Activated T-cell treated with anti-CD3 and anti-CD28 coated beads for 1 hour (primary cell): ENCODE measurements around the gene HMGB3.
"Not testable (repeated sequence)": the region's sequence is repeated elsewhere in the genome, so short reads cannot be mapped to it uniquely, and the experiment has no call there.

Source experiments
- DNase-seq: peaks from one replicate; pipeline ENCODE4 v3.0.0-alpha.2; 2020; ENCODE audit warnings: low read depth

Gene HMGB3

GRCh38 chrX:150982788-150983520 lies at the start of gene HMGB3:
Gene HMGB3 (plus strand): TSS chrX:150983335. CDS start chrX:150985600, 2,265 bp downstream.
- peak; percentile 57 for DNase-seq

- DNase-seq = no peak
These were observed 49.2 kb upstream of the HMGB3 start for GRCh38 chrX:150933945-150934350.

GRCh38 chrX:150934453-150934852 lies 48.7 kb upstream of the HMGB3 start:
- no peak for DNase-seq

GRCh38 chrX:150935467-150935866 lies 47.7 kb upstream of the HMGB3 start:
- DNase-seq = no peak

GRCh38 chrX:150936556-150936955 lies 46.6 kb upstream of the HMGB3 start:
- no peak for DNase-seq

- DNase-seq = no peak
These were observed 42.2 kb upstream of the HMGB3 start for GRCh38 chrX:150940844-150941495.

GRCh38 chrX:150941580-150941979 lies 41.6 kb upstream of the HMGB3 start:
- no peak for DNase-seq

- no peak for DNase-seq
These were observed 40.1 kb upstream of the HMGB3 start for GRCh38 chrX:150942942-150943594.

- no peak for DNase-seq
These were observed 38.9 kb upstream of the HMGB3 start for GRCh38 chrX:150944233-150944632.

- no peak for DNase-seq
These were observed 28.2 kb upstream of the HMGB3 start for GRCh38 chrX:150954951-150955350.

GRCh38 chrX:150955590-150955989 lies 27.5 kb upstream of the HMGB3 start:
- no peak for DNase-seq

GRCh38 chrX:150958177-150958576 lies 25.0 kb upstream of the HMGB3 start:
- DNase-seq = no peak

GRCh38 chrX:150959557-150959956 lies 23.6 kb upstream of the HMGB3 start:
- no peak for DNase-seq

- no peak for DNase-seq
These were observed 21.5 kb upstream of the HMGB3 start for GRCh38 chrX:150961631-150962030.

GRCh38 chrX:150964416-150964815 lies 18.7 kb upstream of the HMGB3 start:
- not testable (repeated sequence) for DNase-seq

- DNase-seq = no peak
These were observed 16.9 kb upstream of the HMGB3 start for GRCh38 chrX:150966235-150966634.

GRCh38 chrX:150966742-150967141 lies 16.4 kb upstream of the HMGB3 start:
- no peak for DNase-seq

GRCh38 chrX:150967786-150968185 lies 15.3 kb upstream of the HMGB3 start:
- no peak for DNase-seq

GRCh38 chrX:150968862-150969720 lies 14.0 kb upstream of the HMGB3 start:
- no peak for DNase-seq

- no peak for DNase-seq
These were observed 10.7 kb upstream of the HMGB3 start for GRCh38 chrX:150972450-150972849.

- DNase-seq = no peak
These were observed 7.3 kb upstream of the HMGB3 start for GRCh38 chrX:150975655-150976390.
